Prostate gland (tissue), 2 donors: ENCODE results near the gene SHOC2.

Experiments used
- POLR2A ChIP-seq: fragments of 450-650 bp; IDR thresholded peaks from one replicate; pipeline ENCODE4 v1.6.1; 2016; ENCODE audit warnings: antibody characterized with exemption, mild to moderate bottlenecking
- POLR2AphosphoS5 ChIP-seq: sonication (generic); formaldehyde crosslinking; IDR thresholded peaks from one replicate; pipeline ENCODE4 v1.6.1; 2017; ENCODE audit warnings: antibody characterized with exemption
- TF ChIP-seq, protein P1 (sequence below), 4 experiments: fragments of 200-600 bp in 2 of 4; fragments of 450-650 bp in 2 of 4; sonication (generic) in 2 of 4; IDR thresholded peaks; 1 replicate in 3 of 4; 2 replicates in 1 of 4; pipeline ENCODE4 v1.5.1; 2016 to 2019; ENCODE audit warnings: antibody characterized with exemption in 4 of 4, mild to moderate bottlenecking in 2 of 4, moderate library complexity in 2 of 4

DNA sequence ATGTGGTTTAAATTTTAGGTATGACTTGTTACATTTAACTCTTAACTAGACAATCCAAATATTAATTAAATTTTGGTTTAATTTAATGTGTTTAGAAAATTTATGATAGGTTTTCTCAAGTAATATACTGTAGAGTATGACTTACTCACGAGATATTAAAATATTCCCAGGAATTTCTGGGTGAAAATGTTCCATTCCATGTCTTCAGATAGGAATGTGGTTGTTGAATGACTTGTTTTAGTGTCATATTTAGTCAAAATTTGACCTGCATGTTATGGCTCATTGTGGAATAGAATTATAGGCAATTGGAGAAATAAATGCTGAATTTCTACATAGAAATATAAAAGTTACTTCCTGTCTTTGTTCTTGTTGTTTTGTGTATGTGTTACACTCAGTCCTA lies 46.7 kb downstream of the SHOC2 start:
- TF ChIP-seq, protein P1, sequence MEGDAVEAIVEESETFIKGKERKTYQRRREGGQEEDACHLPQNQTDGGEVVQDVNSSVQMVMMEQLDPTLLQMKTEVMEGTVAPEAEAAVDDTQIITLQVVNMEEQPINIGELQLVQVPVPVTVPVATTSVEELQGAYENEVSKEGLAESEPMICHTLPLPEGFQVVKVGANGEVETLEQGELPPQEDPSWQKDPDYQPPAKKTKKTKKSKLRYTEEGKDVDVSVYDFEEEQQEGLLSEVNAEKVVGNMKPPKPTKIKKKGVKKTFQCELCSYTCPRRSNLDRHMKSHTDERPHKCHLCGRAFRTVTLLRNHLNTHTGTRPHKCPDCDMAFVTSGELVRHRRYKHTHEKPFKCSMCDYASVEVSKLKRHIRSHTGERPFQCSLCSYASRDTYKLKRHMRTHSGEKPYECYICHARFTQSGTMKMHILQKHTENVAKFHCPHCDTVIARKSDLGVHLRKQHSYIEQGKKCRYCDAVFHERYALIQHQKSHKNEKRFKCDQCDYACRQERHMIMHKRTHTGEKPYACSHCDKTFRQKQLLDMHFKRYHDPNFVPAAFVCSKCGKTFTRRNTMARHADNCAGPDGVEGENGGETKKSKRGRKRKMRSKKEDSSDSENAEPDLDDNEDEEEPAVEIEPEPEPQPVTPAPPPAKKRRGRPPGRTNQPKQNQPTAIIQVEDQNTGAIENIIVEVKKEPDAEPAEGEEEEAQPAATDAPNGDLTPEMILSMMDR (IDR thresholded peaks at IDR 0.05): no peak
- TF ChIP-seq POLR2A: no peak
- TF ChIP-seq POLR2AphosphoS5: no peak
